HG02642 (cell line): ENCODE measurements around the gene BCAR1.
A peak's percentile ranks its signal among the peaks of the same experiment; 100 is the strongest.
"Not testable (repeated sequence)": the region's sequence is repeated elsewhere in the genome, so short reads cannot be mapped to it uniquely, and the experiment has no call there.

Source experiments
- ATAC-seq: cut with Tn5 transposase; IDR thresholded peaks from one replicate; pipeline ENCODE4 v1.9.1; 2021; ENCODE audit warnings: mild to moderate bottlenecking; ENCODE audit not compliant: unreplicated experiment, poor library complexity

The BCAR1 gene, protein sequence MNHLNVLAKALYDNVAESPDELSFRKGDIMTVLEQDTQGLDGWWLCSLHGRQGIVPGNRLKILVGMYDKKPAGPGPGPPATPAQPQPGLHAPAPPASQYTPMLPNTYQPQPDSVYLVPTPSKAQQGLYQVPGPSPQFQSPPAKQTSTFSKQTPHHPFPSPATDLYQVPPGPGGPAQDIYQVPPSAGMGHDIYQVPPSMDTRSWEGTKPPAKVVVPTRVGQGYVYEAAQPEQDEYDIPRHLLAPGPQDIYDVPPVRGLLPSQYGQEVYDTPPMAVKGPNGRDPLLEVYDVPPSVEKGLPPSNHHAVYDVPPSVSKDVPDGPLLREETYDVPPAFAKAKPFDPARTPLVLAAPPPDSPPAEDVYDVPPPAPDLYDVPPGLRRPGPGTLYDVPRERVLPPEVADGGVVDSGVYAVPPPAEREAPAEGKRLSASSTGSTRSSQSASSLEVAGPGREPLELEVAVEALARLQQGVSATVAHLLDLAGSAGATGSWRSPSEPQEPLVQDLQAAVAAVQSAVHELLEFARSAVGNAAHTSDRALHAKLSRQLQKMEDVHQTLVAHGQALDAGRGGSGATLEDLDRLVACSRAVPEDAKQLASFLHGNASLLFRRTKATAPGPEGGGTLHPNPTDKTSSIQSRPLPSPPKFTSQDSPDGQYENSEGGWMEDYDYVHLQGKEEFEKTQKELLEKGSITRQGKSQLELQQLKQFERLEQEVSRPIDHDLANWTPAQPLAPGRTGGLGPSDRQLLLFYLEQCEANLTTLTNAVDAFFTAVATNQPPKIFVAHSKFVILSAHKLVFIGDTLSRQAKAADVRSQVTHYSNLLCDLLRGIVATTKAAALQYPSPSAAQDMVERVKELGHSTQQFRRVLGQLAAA

DNA sequence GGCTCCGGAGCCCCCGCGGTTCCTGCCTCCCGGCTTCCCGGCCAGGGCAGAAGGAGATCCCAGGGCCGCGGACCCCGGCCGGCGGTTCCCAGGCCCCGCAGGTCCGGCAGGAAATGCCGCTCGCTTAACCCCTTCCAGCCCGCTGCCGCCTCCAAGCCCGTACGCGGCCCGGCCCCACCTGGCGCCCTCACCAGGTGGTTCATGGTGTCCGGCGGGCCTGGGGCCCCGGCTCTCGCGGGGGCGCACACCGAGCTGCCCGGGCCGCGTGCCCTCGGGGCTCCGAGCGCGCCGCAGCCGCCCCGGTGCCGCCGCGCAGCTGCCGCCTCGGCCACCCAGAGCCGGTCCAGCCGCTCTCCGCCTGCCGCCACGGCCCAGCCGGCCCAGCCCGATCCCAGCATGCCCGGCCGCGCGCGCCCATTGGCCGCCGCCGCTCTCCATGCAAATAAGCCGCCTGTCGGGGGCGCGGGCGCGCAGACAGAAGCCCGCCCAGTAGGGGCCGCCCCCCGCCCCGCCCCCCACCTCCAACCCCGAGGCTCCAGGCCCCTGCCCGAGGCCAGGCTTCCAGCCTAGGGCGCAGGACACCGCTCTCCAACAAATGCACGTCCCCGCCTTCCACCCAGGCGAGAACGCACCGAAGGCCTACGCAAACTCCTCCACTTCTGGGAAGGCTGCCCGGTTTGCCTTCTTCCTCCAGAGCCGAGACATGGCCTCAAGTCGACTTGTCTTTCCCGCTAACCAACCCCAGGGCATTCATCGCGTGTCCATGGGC lies at the start of gene BCAR1:
BCAR1 (minus strand) TSS at position 345 of the 769 bp plus-strand sequence; CDS start at position 203, 142 bp downstream.
- ATAC-seq, result peak; percentile 85

DNA sequence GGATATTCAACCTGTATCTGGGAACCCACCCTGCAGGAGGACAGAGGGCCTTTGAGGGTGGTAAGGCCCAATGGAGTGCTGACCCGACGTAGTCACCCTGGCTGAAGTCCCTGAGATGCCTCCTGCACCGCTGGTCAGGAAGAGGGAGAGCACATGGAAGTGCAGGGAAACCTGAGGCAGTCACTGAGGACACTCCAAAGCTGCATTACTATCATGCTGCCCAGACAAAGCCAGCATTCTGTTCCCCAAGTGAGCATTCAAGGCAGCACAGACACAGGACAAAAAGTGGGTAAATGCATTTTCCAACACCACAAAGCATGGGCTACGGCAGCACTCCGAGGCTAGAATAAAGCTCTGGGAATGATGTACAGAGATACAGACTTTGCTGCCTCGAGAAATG lies 46.8 kb upstream of the BCAR1 start:
- ATAC-seq, result no peak

DNA sequence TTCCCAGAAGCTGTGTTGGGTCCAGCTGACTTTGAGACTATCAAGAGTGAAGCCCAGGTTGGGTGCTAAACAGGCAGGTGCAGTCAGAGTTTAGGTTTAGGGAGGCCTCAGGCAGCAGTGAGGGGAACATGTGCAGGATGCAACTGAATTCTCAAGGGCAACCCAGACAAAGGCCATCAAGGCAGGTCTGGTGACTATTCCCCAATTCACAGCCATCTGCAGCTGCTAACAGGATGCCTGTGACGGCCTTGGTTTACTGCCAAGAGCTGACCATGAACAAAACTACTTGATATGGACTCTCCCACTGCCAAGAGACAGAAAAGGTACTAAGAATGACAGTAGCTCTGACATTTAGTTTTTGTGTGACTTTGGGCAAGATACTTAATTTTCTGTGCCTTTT lies 45.2 kb upstream of the BCAR1 start:
- no peak for ATAC-seq

DNA sequence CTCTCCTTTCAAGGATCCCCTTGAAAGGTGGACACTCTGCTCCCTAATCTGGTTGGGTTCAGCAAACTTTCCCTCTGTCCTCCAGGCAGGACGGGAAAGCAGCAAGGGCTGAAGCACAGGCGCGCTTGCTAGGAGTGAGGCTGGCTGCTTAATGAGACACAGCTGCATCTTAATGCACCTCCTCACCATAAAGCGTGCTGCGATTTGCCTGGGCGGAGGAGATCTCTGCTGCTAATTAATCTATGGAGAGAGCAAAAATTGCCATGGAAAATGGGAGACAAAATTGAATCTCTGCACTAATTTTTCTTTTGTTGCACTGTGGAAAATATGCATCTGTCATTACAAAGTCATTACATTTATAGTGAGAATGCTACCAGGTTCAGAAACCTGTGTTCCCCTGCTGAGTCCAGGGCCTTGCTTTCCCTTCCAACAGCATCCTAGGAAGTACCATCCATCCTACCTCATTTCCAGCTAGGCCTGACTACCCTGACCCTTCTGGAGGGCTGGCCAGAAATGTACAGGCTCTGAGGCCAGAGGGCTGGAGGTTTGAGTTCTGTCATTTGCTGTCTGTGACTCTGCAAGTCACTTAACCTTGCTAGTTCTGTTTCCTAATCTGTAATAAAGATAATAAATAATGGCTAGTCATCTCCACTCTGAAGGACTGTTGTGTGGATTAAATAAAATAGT lies 43.5 kb upstream of the BCAR1 start:
- ATAC-seq, result no peak

DNA sequence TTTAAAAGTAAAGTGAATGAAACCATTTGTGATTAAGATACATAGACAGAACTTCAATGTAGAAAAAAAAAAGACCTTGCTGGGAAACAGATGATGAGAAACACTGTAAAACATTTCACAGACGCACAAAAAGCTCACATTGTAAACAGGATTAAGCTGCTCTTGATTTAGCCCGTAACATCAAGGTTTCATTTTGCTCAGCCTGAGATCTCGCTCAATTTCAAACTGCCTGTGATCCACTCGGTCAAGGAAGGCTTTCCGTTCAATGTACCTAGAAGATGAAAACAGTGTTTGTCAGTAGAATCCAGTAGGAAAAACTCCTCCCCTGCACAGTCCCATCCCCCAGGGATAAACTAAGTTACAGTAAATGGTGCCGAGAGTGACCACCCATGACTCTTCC lies 42.3 kb upstream of the BCAR1 start:
- ATAC-seq, result no peak

DNA sequence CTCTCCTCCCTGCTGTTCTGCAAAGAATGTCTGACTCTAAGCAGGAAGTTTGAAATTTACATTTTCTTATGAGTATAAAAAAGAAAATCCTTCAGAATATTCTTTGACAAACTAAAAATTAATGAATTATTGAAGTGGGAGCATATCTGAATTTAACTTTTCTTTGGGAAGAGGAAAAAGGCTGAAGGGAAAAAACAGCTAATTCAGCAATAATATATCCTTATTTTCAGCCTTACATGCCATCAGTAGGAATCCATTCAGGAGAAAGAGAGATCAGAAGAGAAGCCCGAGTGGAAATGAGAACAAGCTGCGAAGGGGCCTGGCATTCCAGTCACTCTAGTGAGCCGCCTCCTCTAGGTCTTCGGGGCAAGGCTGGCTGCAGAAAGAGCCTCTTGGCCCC lies 41.7 kb upstream of the BCAR1 start:
- ATAC-seq, result no peak

DNA sequence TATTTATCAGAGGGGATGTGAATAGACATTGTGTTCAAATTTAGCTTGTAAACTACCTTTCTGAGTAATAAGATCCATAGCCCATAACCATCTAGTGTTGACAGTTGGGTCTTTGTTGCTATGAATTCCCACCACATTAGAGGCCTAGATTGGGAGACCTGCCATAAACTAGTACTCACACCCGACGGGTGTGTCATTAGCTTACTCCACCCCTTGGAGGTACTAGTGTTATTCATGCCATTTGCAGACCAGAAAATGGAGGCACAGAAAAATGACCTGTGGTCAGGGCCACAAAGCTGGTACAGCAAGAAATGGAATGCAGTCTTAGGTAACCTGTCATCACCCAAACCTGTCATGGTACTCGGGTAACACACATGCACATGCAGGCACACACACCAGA lies 41.3 kb upstream of the BCAR1 start:
- ATAC-seq, result no peak

DNA sequence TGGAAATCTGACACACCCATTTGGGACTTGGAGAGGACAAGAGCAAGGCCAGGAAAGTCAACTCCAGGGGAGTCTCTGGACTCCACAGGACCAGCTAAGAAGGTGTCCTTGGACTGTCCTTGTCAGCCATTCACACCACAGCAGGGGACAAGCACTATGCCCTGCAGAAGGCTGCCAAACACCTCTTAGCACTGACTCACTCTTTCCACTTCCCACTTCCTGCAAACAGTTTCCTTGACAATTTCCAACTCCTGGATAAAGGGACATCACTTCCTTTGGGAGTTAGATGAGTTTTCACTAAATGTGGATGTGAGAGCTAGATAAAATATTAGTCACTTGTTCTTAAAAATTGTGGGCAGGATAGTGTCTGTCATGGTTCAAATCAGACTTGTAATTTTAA lies 37.8 kb upstream of the BCAR1 start:
- no peak for ATAC-seq

DNA sequence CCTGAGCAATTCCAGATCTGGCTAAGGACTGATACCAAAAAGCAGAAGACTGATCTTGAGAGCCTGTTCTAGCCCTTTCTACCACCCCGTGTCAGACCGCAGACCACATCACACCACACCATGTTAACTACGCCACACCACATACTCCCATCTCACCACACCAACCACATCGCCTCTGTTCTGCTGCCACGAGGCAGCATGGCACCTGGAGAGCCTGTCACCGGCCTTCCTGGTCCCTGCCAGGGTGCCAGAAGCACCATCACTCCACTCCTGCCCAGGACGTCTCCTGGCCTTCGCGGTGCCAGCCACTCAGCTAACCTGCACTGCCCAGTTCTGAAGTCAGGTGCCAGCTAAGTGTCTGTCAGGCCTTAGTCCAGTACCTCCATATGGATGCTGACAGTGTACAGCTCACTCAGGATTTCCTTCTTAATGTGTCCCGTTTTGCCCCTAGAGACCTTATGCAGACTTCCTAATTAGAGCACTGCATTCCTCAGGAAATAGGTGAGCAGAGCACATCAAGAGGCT lies 37.2 kb upstream of the BCAR1 start:
- no peak for ATAC-seq

DNA sequence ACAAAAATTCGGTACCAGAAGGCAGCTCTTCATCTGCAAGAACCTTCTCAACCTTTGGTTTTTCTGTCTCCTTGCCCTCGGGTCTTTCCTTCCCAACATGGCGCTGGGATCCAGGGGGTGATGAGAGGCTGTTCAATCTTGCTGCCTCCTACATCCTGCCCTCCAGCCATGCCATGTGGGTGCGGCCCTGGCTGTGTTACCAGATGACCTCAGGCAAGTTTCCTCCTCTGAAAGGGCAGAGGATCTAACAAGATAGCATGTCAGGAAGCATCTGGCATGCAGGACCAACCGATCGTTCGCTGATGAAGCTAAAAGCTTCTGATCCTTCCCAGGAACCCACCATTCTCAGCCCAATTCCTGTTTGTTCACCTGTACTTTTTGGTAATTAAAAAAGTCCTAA lies 36.8 kb upstream of the BCAR1 start:
- no peak for ATAC-seq

DNA sequence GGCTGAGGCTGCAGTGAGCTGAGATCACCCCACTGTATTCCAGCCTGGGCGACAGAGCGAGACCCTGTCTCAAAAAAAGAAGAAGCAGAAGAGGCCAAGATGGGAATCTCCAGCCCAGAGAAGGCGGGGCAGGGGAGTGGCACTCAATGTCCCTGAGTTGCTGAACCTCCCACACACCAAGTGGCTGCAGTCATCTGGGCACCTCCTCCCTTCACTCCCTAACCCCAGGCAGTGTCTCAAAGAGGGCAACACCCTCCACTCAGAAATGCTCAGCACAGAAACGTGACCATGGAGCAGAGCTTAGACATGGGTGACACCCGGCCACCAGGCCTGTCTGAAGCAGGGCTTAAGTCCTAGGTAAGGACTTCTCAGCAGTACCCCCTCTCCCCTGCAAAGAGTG lies 36.3 kb upstream of the BCAR1 start:
- no peak for ATAC-seq

DNA sequence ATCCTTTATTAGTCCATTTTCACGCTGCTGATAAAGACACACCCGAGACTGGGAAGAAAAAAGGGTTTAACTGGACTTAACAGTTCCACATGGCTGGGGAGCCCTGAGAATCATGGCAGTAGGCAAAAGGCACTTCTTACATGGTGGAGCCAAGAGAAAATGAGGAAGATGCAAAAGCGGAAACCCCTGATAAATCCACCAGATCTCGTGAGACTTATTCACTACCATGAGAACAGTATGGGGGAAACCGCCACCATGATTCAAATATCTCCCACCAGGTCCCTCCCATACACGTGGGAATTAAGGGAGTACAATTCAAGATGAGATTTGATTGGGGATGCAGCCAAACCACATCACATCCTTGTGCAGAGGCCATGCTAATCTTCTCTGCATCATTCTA lies 35.0 kb upstream of the BCAR1 start:
- ATAC-seq, result no peak

DNA sequence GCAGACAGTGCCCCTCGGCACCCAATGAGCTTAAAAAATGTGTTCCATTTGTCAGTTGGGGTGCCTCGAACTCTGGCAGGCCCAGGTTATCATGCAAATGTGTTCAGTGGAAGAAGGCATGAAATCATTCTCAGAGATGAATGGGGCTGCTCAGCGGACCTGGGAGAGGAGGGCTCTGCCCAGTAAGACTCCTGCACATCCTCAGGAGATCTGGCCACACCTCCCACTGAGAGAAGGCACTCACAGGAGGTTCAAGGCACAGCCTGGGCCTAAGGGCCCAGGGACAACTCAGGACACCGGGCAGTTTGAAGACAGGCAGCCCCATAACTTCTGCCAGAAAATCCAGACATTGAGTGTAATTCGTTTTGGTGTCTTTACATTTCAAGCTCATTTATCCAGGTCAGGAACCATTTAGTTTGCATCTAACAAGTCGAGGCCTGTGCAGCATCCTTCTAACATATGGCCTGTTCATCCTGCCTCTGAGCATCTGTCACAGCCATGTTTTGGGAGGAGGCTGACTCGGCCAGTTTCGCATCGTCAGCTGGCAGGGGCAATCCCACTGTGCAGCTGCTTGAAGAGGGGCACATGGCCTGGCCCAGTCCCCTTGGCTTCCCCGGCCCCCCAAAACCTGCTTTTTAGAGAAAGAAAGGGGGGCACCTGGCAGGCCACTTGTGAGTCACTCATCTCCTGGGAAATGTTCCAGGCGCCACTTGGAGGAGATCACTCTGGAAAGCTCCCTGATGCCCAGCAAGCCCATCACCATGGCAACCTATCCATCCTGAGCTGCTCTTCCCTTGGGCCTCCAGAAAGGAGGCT lies 31.2 kb upstream of the BCAR1 start:
- no peak for ATAC-seq

DNA sequence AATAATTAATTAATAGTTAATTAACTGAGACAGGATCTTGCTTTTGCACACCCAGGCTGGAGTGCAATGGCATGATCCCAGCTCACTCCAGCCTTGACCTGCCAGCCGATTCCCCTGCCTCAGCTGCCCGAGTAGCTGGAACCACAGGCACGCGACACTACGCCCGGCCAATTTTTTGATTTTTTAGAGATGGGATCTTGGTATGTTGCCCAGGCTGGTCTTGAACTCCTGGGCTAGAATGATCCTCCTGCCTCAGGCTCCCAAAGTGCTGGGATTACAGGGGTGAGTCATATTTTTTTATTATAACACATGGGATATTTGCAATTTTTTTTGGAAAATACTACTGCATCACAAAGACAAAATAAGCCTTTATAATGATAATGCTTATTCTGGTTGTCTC lies 30.4 kb upstream of the BCAR1 start:
- no peak for ATAC-seq

DNA sequence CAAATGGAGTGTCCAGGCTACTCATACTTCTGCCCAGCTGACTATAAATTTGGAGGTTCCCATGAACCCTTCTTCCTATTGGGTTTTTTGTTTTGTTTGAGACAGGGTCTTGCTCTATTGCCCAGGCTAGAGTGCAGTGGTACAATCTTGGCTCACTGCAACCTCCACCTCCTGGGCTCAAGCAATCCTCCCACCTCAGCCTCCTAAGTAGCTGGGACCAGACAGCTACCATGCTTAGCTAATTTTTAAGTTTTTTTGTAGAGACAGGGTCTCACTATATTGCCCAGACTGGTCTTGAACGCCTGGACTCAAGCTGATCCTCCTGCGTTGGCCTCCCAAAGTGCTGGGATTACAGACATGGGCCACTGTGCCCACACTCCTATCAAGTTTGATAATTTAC lies 29.6 kb upstream of the BCAR1 start:
- ATAC-seq, result not testable (repeated sequence)

DNA sequence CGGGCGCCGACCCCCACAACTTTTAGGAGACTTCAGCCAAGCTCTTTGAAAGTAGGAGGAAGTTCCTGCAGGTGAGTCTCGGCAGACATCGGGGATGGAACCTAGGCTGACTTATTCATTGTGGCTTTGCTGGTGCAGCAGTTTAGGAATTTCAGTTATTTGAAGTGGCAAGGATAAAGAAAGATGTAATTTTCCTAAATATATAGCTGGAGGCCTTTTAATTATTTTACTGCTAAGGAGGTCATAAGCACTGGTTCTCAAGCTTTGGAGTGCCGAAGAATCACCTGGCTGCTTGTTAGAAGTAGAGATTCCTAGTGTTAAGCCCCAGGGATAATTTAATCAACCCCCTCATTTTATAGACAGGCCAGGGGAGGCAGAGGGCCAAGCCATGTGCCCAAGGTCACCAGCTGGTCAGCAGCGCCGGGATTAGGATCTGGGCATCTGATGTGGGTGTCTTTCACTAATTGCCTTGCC lies 28.9 kb upstream of the BCAR1 start:
- ATAC-seq, result no peak

DNA sequence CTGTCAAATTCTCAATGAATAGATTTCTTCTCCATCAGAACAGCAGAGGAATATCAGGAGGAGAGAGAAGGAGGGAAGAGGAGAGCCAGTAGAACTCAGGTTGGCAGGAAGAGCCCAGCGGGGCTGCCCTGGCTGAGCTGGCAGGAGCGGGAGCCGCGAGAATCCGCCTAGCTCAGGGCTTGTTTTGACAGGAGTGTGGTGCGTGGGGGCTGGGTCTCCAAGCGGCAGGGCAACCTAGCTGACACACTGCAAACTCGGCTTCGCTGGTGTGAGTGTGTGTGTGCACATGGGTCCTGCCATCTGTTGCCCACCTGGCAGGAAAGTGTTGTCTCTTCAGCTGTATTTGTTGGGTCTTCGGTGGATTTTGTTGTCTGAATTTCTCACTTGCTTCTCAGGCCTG lies 27.9 kb upstream of the BCAR1 start:
- ATAC-seq, result no peak

DNA sequence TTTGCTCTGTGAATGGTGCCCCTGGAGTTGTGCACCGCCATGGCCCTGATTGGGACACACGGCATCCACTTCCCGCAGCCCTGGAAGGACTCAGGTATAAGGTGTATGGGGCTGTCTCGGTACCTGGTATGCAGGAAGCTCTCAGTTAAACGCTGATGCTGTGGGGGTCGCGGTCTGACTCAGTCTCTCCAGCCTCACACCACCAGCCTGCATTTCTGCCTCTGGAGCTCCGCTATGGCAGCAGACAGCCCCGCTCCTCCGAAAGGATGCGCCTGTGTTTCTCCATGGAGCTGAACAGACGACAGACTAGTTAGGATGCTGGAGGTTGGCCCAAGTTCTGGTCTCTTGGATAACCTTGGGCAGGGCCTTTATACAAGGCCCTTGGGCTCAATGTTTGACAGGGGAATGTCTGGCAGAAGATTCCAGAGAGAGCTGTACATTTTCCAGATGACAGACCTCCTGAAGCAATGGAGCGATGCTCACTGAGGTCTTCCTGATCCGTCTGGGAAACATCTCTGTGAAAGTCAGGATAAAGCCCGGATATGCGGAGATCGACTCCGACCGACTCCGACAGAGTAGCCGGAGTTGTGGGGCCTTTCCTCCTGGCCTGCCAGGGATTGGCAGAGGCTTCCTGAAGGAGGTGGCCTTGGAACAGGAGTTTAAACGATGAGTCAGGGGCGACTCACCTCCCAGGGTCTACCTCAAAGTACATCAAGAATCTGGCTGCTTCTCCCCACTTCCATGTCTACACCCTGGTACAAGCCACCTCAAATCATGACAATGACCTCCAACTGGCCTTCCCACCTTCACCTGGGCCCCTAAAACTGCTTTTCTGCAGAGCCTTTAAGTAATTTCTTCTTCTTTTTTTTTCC lies 21.9 kb upstream of the BCAR1 start:
- no peak for ATAC-seq
